Lung (tissue), 12 donors: Measurements from ENCODE around the gene FAM120A. TPM values are rescaled to one million over a fixed set of nuclear protein-coding genes. Genes with fewer than 3 reads are reported as not detected.

ENCODE experiments used
- ATAC-seq: fragments of 200-7000 bp; cut with Tn5 transposase; one replicate; pipeline ENCODE4 v1.9.1; 2020; ENCODE audit warnings: moderate number of reproducible peaks; ENCODE audit not compliant: insufficient read depth, low FRiP score
- DNase-seq, 3 donors: peaks; one replicate each; pipeline ENCODE4 v3.0.0-alpha.2; 2013 to 2017
- H3K27ac ChIP-seq, 2 donors: one replicate each; pipeline ENCODE4 v1.5.1; 2013; ENCODE audit warnings: mild to moderate bottlenecking in 2 of 2, moderate library complexity in 2 of 2, control low read depth in 1 of 2, inconsistent platforms in 1 of 2, low read depth in 1 of 2, low read length in 1 of 2
- H3K27me3 ChIP-seq, 3 donors: one replicate each; pipeline ENCODE4 v1.5.1; 2013; ENCODE audit warnings: low read length in 2 of 3; ENCODE audit not compliant: control insufficient read depth in 3 of 3, insufficient read depth in 3 of 3
- H3K36me3 ChIP-seq, 4 donors: one replicate each; pipeline ENCODE4 v1.5.1; 2013; ENCODE audit warnings: low read length in 4 of 4, mild to moderate bottlenecking in 1 of 4, moderate library complexity in 1 of 4; ENCODE audit not compliant: control insufficient read depth in 4 of 4, insufficient read depth in 4 of 4
- H3K4me1 ChIP-seq, 5 donors: one replicate each; pipeline ENCODE4 v1.5.1; 2013; ENCODE audit warnings: low read length in 5 of 5, mild to moderate bottlenecking in 2 of 5, moderate library complexity in 1 of 5; ENCODE audit not compliant: control insufficient read depth in 5 of 5, insufficient read depth in 5 of 5
- H3K4me3 ChIP-seq: one replicate; pipeline ENCODE4 v1.5.1; 2013; ENCODE audit warnings: mild to moderate bottlenecking, control low read depth, moderate library complexity
- H3K9ac ChIP-seq, 2 donors: one replicate each; pipeline ENCODE4 v1.5.1; 2013; ENCODE audit warnings: low read length in 2 of 2, control low read depth in 1 of 2; ENCODE audit not compliant: insufficient read depth in 1 of 2
- H3K9me3 ChIP-seq, 4 donors: one replicate each; pipeline ENCODE4 v1.5.1; 2013; ENCODE audit warnings: low read length in 3 of 4, mild to moderate bottlenecking in 1 of 4, moderate library complexity in 1 of 4; ENCODE audit not compliant: control insufficient read depth in 4 of 4, insufficient read depth in 3 of 4
- CTCF ChIP-seq: IDR thresholded peaks from 2 replicates; pipeline ENCODE4 v1.5.1; 2012; ENCODE audit warnings: mild to moderate bottlenecking; ENCODE audit errors: control extremely low read depth, extremely low read depth
- WGBS, 2 donors: extraction: QIAGEN DNeasy Blood & Tissue Kit; methylation state at CpG; one replicate each; pipeline ENCODE4 v1.1.7; 2013; 5-methylcytosine and 5-hydroxymethylcytosine counted together
- polyA plus RNA-seq, 2 donors: library from polyadenylated mRNA; stranded (reverse); fragments of 200-250 nt; gene quantifications; one replicate each; pipeline ENCODE4 v1.2.1, GENCODE V29; 2013
- total RNA-seq, 2 donors: library from RNA; depleted of rRNA in 1 of 2; stranded (reverse); fragments of >200 nt in 1 of 2; gene quantifications; one replicate each; pipeline ENCODE4 v1.2.1, GENCODE V29; 2014 to 2021
- donor health status: control.
- donor health status: control.
- donor health status: Bipolar disorder and iron deficiency.
- donor health status: healthy.
- donor health status: DM: yes; HTN: yes; CAD: no.

The FAM120A gene
- total and polyA plus RNA-seq, 4 donors = 44.9 to 134 (median 91.2) TPM

GRCh38 chr9:93569621-93570174 lies 118.2 kb downstream of the FAM120A start:
- ATAC-seq = no peak
- H3K9me3 ChIP-seq = peaks cover 0 to 3% (median 0%) of the 10 kb centered on the region in 4 donors
- H3K36me3 ChIP-seq = no peaks in the 10 kb centered on the region
- no peak overlapping the region for H3K27ac ChIP-seq
- no peak for TF ChIP-seq CTCF
- WGBS, 2 donors = 42 to 73% methylated on average over 1 of the region's 1 CpG
- no peak overlapping the region for H3K4me3 ChIP-seq
- no peaks in the 10 kb centered on the region for H3K27me3 ChIP-seq
- no peak overlapping the region for H3K9ac ChIP-seq
- peaks cover 0 to 15% (median 8%) of the 10 kb centered on the region in 5 donors for H3K4me1 ChIP-seq
- DNase-seq = no peak

- no peaks in the 10 kb centered on the region for H3K36me3 ChIP-seq
- peaks cover 0 to 17% (median 14%) of the 10 kb centered on the region in 5 donors for H3K4me1 ChIP-seq
- no peaks in the 10 kb centered on the region for H3K27me3 ChIP-seq
- no peak for TF ChIP-seq CTCF
- no peak overlapping the region for H3K27ac ChIP-seq
- no peak overlapping the region for H3K9ac ChIP-seq
- H3K9me3 ChIP-seq = peaks cover 0 to 3% (median 0%) of the 10 kb centered on the region in 4 donors
- no peak overlapping the region for H3K4me3 ChIP-seq
- no peak for ATAC-seq
- 97 to 99% methylated on average over 2 of the region's 2 CpGs for WGBS, 2 donors
- no peak for DNase-seq
These were observed 120.7 kb downstream of the FAM120A start for GRCh38 chr9:93572221-93572620.

- H3K4me3 ChIP-seq = no peak overlapping the region
- H3K27me3 ChIP-seq = no peaks in the 10 kb centered on the region
- peaks cover 0 to 16% (median 10%) of the 10 kb centered on the region in 5 donors for H3K4me1 ChIP-seq
- no peak for ATAC-seq
- no peak overlapping the region for H3K27ac ChIP-seq
- DNase-seq = no peak
- peaks cover 0 to 3% (median 0%) of the 10 kb centered on the region in 4 donors for H3K9me3 ChIP-seq
- no peaks in the 10 kb centered on the region for H3K36me3 ChIP-seq
- WGBS, 2 donors = 94% methylated on average over 8 of the region's 8 CpGs
- TF ChIP-seq CTCF = no peak
- H3K9ac ChIP-seq = no peak overlapping the region
These were observed 121.4 kb downstream of the FAM120A start for GRCh38 chr9:93572636-93573515.
